GM23338 (cell line): Measurements from ENCODE around the gene SPRYD4. TPM values are rescaled to one million over a fixed set of nuclear protein-coding genes. Genes with fewer than 3 reads are reported as not detected.

Experiments
- ATAC-seq: fragments of 200-7000 bp; cut with Tn5 transposase; 3 replicates; pipeline ENCODE4 v1.9.1; 2020
- DNase-seq: peaks from one replicate; pipeline ENCODE4 v3.0.0-alpha.2; 2015; ENCODE audit warnings: low spot score
- H2AFZ ChIP-seq: fragments of 200-600 bp; sonication (generic); 2 replicates; pipeline ENCODE4 v1.8.0; 2016; ENCODE audit warnings: antibody characterized with exemption, mild to moderate bottlenecking, moderate library complexity
- H3F3A ChIP-seq: fragments of 200-600 bp; sonication (generic); replicated peaks from 2 replicates; pipeline ENCODE4 v1.8.0; 2017; ENCODE audit warnings: antibody characterized with exemption, mixed run types, low read depth
- H3K27ac ChIP-seq: fragments of 200-600 bp; sonication (generic); 2 replicates; pipeline ENCODE4 v1.6.1; 2016; ENCODE audit warnings: low read depth
- H3K27me3 ChIP-seq: fragments of 200-600 bp; sonication (generic); 2 replicates; pipeline ENCODE4 v1.8.0; 2016; ENCODE audit warnings: mild to moderate bottlenecking, mixed run types, moderate library complexity; ENCODE audit not compliant: insufficient read depth
- H3K36me3 ChIP-seq: fragments of 200-600 bp; sonication (generic); 2 replicates; pipeline ENCODE4 v1.8.0; 2016; ENCODE audit warnings: mild to moderate bottlenecking; ENCODE audit not compliant: insufficient read depth
- H3K4me1 ChIP-seq: fragments of 200-600 bp; sonication (generic); 2 replicates; pipeline ENCODE4 v1.8.0; 2016; ENCODE audit warnings: mild to moderate bottlenecking, moderate library complexity; ENCODE audit not compliant: insufficient read depth
- H3K4me2 ChIP-seq: fragments of 200-600 bp; sonication (generic); 2 replicates; pipeline ENCODE4 v1.7.1; 2017; ENCODE audit warnings: mixed run types
- H3K4me3 ChIP-seq: fragments of 200-600 bp; sonication (generic); 2 replicates; pipeline ENCODE4 v1.6.1; 2016; ENCODE audit warnings: mixed run types
- H3K79me2 ChIP-seq: fragments of 200-600 bp; sonication (generic); replicated peaks from 2 replicates; pipeline ENCODE4 v1.8.0; 2017; ENCODE audit warnings: mild to moderate bottlenecking; ENCODE audit not compliant: insufficient read depth
- H3K9me2 ChIP-seq: fragments of 200-600 bp; sonication (generic); 2 replicates; pipeline ENCODE4 v1.8.0; 2017; ENCODE audit not compliant: insufficient read depth
- H4K20me1 ChIP-seq: fragments of 200-600 bp; sonication (generic); replicated peaks from 2 replicates; pipeline ENCODE4 v1.8.0; 2017; ENCODE audit warnings: mild to moderate bottlenecking; ENCODE audit not compliant: insufficient read depth
- H3K27ac Mint-ChIP-seq: 2 replicates; pipeline ENCODE4 v1.8.0; 2020; ENCODE audit warnings: inconsistent platforms, mild to moderate bottlenecking, moderate library complexity, mixed read lengths
- H3K27me3 Mint-ChIP-seq: 3 replicates; pipeline ENCODE4 v1.8.0; 2022; ENCODE audit warnings: low read depth, mild to moderate bottlenecking, moderate library complexity, mixed read lengths, inconsistent platforms; ENCODE audit not compliant: insufficient read depth, poor library complexity
- H3K36me3 Mint-ChIP-seq: 3 replicates; pipeline ENCODE4 v1.8.0; 2021; ENCODE audit warnings: low read depth, mild to moderate bottlenecking, inconsistent platforms, moderate library complexity, mixed read lengths
- H3K4me1 Mint-ChIP-seq: 3 replicates; pipeline ENCODE4 v1.8.0; 2020; ENCODE audit warnings: mild to moderate bottlenecking, inconsistent platforms, mixed read lengths
- H3K4me3 Mint-ChIP-seq: 3 replicates; pipeline ENCODE4 v1.8.0; 2021; ENCODE audit warnings: moderate library complexity, mild to moderate bottlenecking, inconsistent platforms, mixed read lengths
- H3K9me3 Mint-ChIP-seq: 3 replicates; pipeline ENCODE4 v1.8.0; 2020; ENCODE audit warnings: moderate library complexity, mild to moderate bottlenecking, inconsistent platforms, mixed read lengths
- ZNF114 ChIP-seq: fragments of 250-450 bp; sonication (Bioruptor Pico); IDR thresholded peaks from 2 replicates; pipeline ENCODE4 v1.5.0; 2020; ENCODE audit warnings: mild to moderate bottlenecking, moderate library complexity
- polyA plus RNA-seq: library from polyadenylated mRNA; unstranded; fragments of >200 nt; fragmentation: Nextera tagmentation; extraction: Ambion mirVana; gene quantifications from 2 replicates; pipeline ENCODE4 v1.2.1, GENCODE V29; 2016
- total RNA-seq: library from RNA; depleted of rRNA; stranded (reverse); fragments of >200 nt; shearing (Covaris generic); gene quantifications from 2 replicates; pipeline ENCODE4 v1.2.3, GENCODE V29; 2014; rRNA removed

Gene SPRYD4
- total and polyA plus RNA-seq, 2 experiments from 2014 or later, result 2.1 to 3.1 TPM

DNA sequence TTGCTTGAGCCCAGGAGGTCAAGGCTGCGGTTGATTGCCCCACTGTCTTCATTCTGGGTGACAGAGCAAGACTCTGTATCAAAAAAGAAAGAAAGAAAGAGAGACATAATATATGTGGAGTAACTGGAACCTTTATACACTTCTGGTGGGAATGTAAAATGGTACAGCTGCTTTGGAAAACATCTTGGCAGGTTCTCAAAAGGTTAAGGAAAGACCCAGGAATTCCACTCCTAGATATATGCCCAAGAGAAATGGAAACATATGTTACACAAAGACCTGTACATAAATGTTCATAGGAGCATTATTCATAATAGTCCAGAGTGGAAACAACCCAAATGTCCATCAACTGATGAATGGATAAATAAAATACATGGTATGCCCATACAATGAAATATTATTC, 60.5 kb downstream of the SPRYD4 start:
- no peaks in the 10 kb centered on the region for H3K27me3 ChIP-seq
- H3K4me3 ChIP-seq, result no peak overlapping the region
- H3F3A ChIP-seq, result no peaks in the 10 kb centered on the region
- no peaks in the 10 kb centered on the region for H3K36me3 Mint-ChIP-seq
- peaks cover 14% of the 10 kb centered on the region for H3K4me1 ChIP-seq
- H3K4me3 Mint-ChIP-seq, result no peak overlapping the region
- H3K9me2 ChIP-seq, result no peaks in the 10 kb centered on the region
- H3K27me3 Mint-ChIP-seq, result peaks cover 1% of the 10 kb centered on the region
- no peak overlapping the region for H2AFZ ChIP-seq
- peaks cover 13% of the 10 kb centered on the region for H3K4me1 Mint-ChIP-seq
- no peaks in the 10 kb centered on the region for H3K36me3 ChIP-seq
- TF ChIP-seq ZNF114 (CRISPR knock-in tag), result no peak
- H4K20me1 ChIP-seq, result no peaks in the 10 kb centered on the region
- H3K9me3 Mint-ChIP-seq, result no peaks in the 10 kb centered on the region
- no peak overlapping the region for H3K27ac Mint-ChIP-seq
- no peak overlapping the region for H3K27ac ChIP-seq
- no peak overlapping the region for H3K4me2 ChIP-seq
- ATAC-seq (no peak), DNase-seq (no peak)
- peaks cover 80% of the 10 kb centered on the region for H3K79me2 ChIP-seq

Other genes with a start within 250 kb of the SPRYD4 start
- gene RNF41, start 246.7 kb upstream of the SPRYD4 start, total RNA-seq, result 68.2 and 77.1 TPM in 2 replicates
- 14.8 and 15.3 TPM in 2 replicates for gene RNF41, start 246.7 kb upstream of the SPRYD4 start, polyA plus RNA-seq
- gene NABP2, start 244.2 kb upstream of the SPRYD4 start, total RNA-seq, result 25.5 and 31.6 TPM in 2 replicates
- 24.9 and 27.8 TPM in 2 replicates for gene NABP2, start 244.2 kb upstream of the SPRYD4 start, polyA plus RNA-seq
- 0.59 and 4.5 TPM in 2 replicates for gene SLC39A5, start 238.5 kb upstream of the SPRYD4 start, total RNA-seq
- 0.29 and 0.63 TPM in 2 replicates for gene SLC39A5, start 238.5 kb upstream of the SPRYD4 start, polyA plus RNA-seq
- 25.2 and 25.6 TPM in 2 replicates for gene ANKRD52, start 210.2 kb upstream of the SPRYD4 start, total RNA-seq
- 16.2 and 20.3 TPM in 2 replicates for gene ANKRD52, start 210.2 kb upstream of the SPRYD4 start, polyA plus RNA-seq
- gene COQ10A, start 201.6 kb upstream of the SPRYD4 start, total RNA-seq, result 15.2 and 17.8 TPM in 2 replicates
- 12.0 and 12.8 TPM in 2 replicates for gene COQ10A, start 201.6 kb upstream of the SPRYD4 start, polyA plus RNA-seq
- 163 and 166 TPM in 2 replicates for gene CS, start 168.2 kb upstream of the SPRYD4 start, total RNA-seq
- gene CS, start 168.2 kb upstream of the SPRYD4 start, polyA plus RNA-seq, result 54.5 and 63.3 TPM in 2 replicates
- 107 and 119 TPM in 2 replicates for gene CNPY2, start 152.6 kb upstream of the SPRYD4 start, total RNA-seq
- gene CNPY2, start 152.6 kb upstream of the SPRYD4 start, polyA plus RNA-seq, result 316 and 317 TPM in 2 replicates
- gene PAN2, start 134.6 kb upstream of the SPRYD4 start, total RNA-seq, result 27.2 and 35.7 TPM in 2 replicates
- 9.1 and 11.5 TPM in 2 replicates for gene PAN2, start 134.6 kb upstream of the SPRYD4 start, polyA plus RNA-seq
- gene IL23A, start 129.7 kb upstream of the SPRYD4 start, total RNA-seq, result 2.5 and 3.2 TPM in 2 replicates
- 8.0 and 9.3 TPM in 2 replicates for gene IL23A, start 129.7 kb upstream of the SPRYD4 start, polyA plus RNA-seq
- 60.6 and 67.9 TPM in 2 replicates for gene STAT2, start 108.5 kb upstream of the SPRYD4 start, total RNA-seq
- 15.6 and 16.7 TPM in 2 replicates for gene STAT2, start 108.5 kb upstream of the SPRYD4 start, polyA plus RNA-seq
- not detected in 2 replicates for gene APOF, start 105.7 kb upstream of the SPRYD4 start, total RNA-seq
- gene APOF, start 105.7 kb upstream of the SPRYD4 start, polyA plus RNA-seq, result not detected in 2 replicates
- 54.3 and 54.8 TPM in 2 replicates for gene TIMELESS, start 19.2 kb upstream of the SPRYD4 start, total RNA-seq
- gene TIMELESS, start 19.2 kb upstream of the SPRYD4 start, polyA plus RNA-seq, result 22.7 and 28.7 TPM in 2 replicates
- gene MIP, start 13.9 kb upstream of the SPRYD4 start, total RNA-seq, result not detected in 2 replicates
- 0.29 and 0.47 TPM in 2 replicates for gene MIP, start 13.9 kb upstream of the SPRYD4 start, polyA plus RNA-seq
- gene GLS2, start 19.6 kb downstream of the SPRYD4 start, total RNA-seq, result 24.5 and 31.6 TPM in 2 replicates
- 11.2 and 12.2 TPM in 2 replicates for gene GLS2, start 19.6 kb downstream of the SPRYD4 start, polyA plus RNA-seq
- 13.1 and 16.8 TPM in 2 replicates for gene RBMS2, start 53.2 kb downstream of the SPRYD4 start, total RNA-seq
- 4.3 and 9.2 TPM in 2 replicates for gene RBMS2, start 53.2 kb downstream of the SPRYD4 start, polyA plus RNA-seq
- 89.6 and 109 TPM in 2 replicates for gene BAZ2A, start 161.7 kb downstream of the SPRYD4 start, total RNA-seq
- 111 and 130 TPM in 2 replicates for gene BAZ2A, start 161.7 kb downstream of the SPRYD4 start, polyA plus RNA-seq
- 706 and 763 TPM in 2 replicates for gene ATP5F1B, start 177.4 kb downstream of the SPRYD4 start, total RNA-seq
- 956 and 1,001 TPM in 2 replicates for gene ATP5F1B, start 177.4 kb downstream of the SPRYD4 start, polyA plus RNA-seq
- gene PTGES3, start 219.7 kb downstream of the SPRYD4 start, total RNA-seq, result 334 and 453 TPM in 2 replicates
- 391 and 442 TPM in 2 replicates for gene PTGES3, start 219.7 kb downstream of the SPRYD4 start, polyA plus RNA-seq